GM12878 (cell line): ENCODE data around the gene PM20D2. TPM values are rescaled to one million over a fixed set of nuclear protein-coding genes. Genes with fewer than 3 reads are reported as not detected.

Experiments used
- ATAC-seq: fragments of 200-7000 bp; cut with Tn5 transposase; 3 replicates; pipeline ENCODE4 v1.9.1; 2020; ENCODE audit warnings: mild to moderate bottlenecking, moderate library complexity
- BruUV-seq: library from RNA; stranded (reverse); fragments of 400-500 nt; replicated peaks from 2 replicates; lab custom pipeline; 2021; lab: Mats Ljungman, UMichigan
- CTCF ChIA-PET: fragments of 300-600 bp; sonication (Branson Sonifier 250); formaldehyde crosslinking; extraction: SDS; loops from one replicate; lab custom pipeline; 2021; ENCODE audit warnings: inconsistent platforms; lab: Yijun Ruan, JAX
- POLR2A ChIA-PET: fragments of 350-600 bp; formaldehyde crosslinking; extraction: SDS; loops from one replicate; lab custom pipeline; 2021; ENCODE audit warnings: inconsistent platforms; lab: Charles Lee
- RAD21 ChIA-PET: fragments of 300-600 bp; sonication (Branson Sonifier 250); formaldehyde crosslinking; loops from one replicate; lab custom pipeline; 2023; ENCODE audit warnings: antibody characterized with exemption; ENCODE audit not compliant: unreplicated experiment; lab: Charles Lee
- SMC1A ChIA-PET: fragments of 300-600 bp; sonication (Branson Sonifier 250); formaldehyde crosslinking; loops from one replicate; lab custom pipeline; 2023; ENCODE audit not compliant: unreplicated experiment, uncharacterized antibody; lab: Charles Lee
- DNase-seq: peaks from one replicate; pipeline ENCODE4 v3.0.0-alpha.2; 2011; ENCODE audit warnings: low read depth, low spot score
- FAIRE-seq: peaks from 3 replicates; lab custom pipeline; 2011; peaks lifted over from hg19 to GRCh38; lab: Jason Lieb, UNC
- H2AFZ ChIP-seq: 2 replicates; pipeline ENCODE4 v1.6.0; 2011; ENCODE audit warnings: low read depth, low read length, control low read depth; ENCODE audit not compliant: control insufficient read depth
- H3K27ac ChIP-seq: 2 replicates; pipeline ENCODE4 v1.5.1; 2011; ENCODE audit warnings: control low read depth; ENCODE audit not compliant: control insufficient read depth, insufficient read depth
- H3K27me3 ChIP-seq, 2 experiments: replicated peaks in 1 of 2; 2 replicates each; pipeline versions ENCODE4 v1.6.0 to v1.6.1; 2011; ENCODE audit warnings: low read length in 1 of 2; ENCODE audit not compliant: control insufficient read depth in 2 of 2, insufficient read depth in 2 of 2
- H3K36me3 ChIP-seq, 2 experiments: 2 replicates each; pipeline ENCODE4 v1.5.1; 2011; ENCODE audit warnings: low read length in 1 of 2; ENCODE audit not compliant: control insufficient read depth in 2 of 2, insufficient read depth in 2 of 2
- H3K4me1 ChIP-seq: 2 replicates; pipeline ENCODE4 v1.6.1; 2011; ENCODE audit warnings: mild to moderate bottlenecking, low read length, moderate library complexity, mixed read lengths; ENCODE audit not compliant: control insufficient read depth, insufficient read depth
- H3K4me2 ChIP-seq: 2 replicates; pipeline ENCODE4 v1.6.0; 2011; ENCODE audit warnings: control low read depth; ENCODE audit not compliant: control insufficient read depth, insufficient read depth
- H3K4me3 ChIP-seq: fragments of 200-600 bp; sonication (generic); 2 replicates; pipeline ENCODE4 v1.5.1; 2016
- H3K79me2 ChIP-seq: 2 replicates; pipeline ENCODE4 v1.6.0; 2011; ENCODE audit warnings: low read length; ENCODE audit not compliant: control insufficient read depth, insufficient read depth
- H3K9ac ChIP-seq: 2 replicates; pipeline ENCODE4 v1.8.0; 2011; ENCODE audit warnings: low read length, control low read depth, mixed read lengths; ENCODE audit not compliant: control insufficient read depth, insufficient read depth
- H3K9me3 ChIP-seq: replicated peaks from 3 replicates; pipeline ENCODE4 v1.5.1; 2011; ENCODE audit warnings: mild to moderate bottlenecking, low read length; ENCODE audit not compliant: control insufficient read depth, insufficient read depth
- H4K20me1 ChIP-seq: 2 replicates; pipeline ENCODE4 v1.6.0; 2011; ENCODE audit not compliant: control insufficient read depth, insufficient read depth
- CBFB ChIP-seq: IDR thresholded peaks from 2 replicates; pipeline ENCODE4 v1.6.1; 2016; ENCODE audit warnings: antibody characterized with exemption, low read depth
- EED ChIP-seq: sonication (generic); IDR thresholded peaks from 2 replicates; pipeline ENCODE4 v1.6.1; 2016; ENCODE audit warnings: antibody characterized with exemption, low read depth
- JUNB ChIP-seq: IDR thresholded peaks from 2 replicates; pipeline ENCODE4 v1.6.1; 2016; ENCODE audit warnings: antibody characterized with exemption, mild to moderate bottlenecking
- PAX8 ChIP-seq: fragments of 450-650 bp; IDR thresholded peaks from 2 replicates; pipeline ENCODE4 v1.6.1; 2017; ENCODE audit warnings: mild to moderate bottlenecking, moderate library complexity
- ZBTB40 ChIP-seq: fragments of 450-650 bp; IDR thresholded peaks from 2 replicates; pipeline ENCODE4 v1.6.1; 2016; ENCODE audit warnings: mild to moderate bottlenecking, moderate library complexity, borderline replicate concordance
- WGBS: methylation state at CpG from one replicate; pipeline ENCODE4 v1.1.6; 2016; ENCODE audit warnings: low lambda C conversion rate; ENCODE audit not compliant: insufficient replicate concordance, insufficient coverage; ENCODE audit errors: missing lambda C conversion rate; 5-methylcytosine and 5-hydroxymethylcytosine counted together
- in situ Hi-C: fragments of 300-500 bp; cut with MboI; formaldehyde crosslinking; loops from 9 replicates; pipeline ENCODE4 v1.14.3; 2018; ENCODE audit warnings: mixed read lengths
- intact Hi-C: fragments of 100-400 bp; cut with micrococcal nuclease; formaldehyde crosslinking; loops from one replicate; pipeline ENCODE4 v1.14.2; 2022; ENCODE audit not compliant: unreplicated experiment
- polyA plus RNA-seq, 11 experiments: library from polyadenylated mRNA; depleted of rRNA in 4 of 11; unstranded in 6 of 11; stranded (reverse) in 5 of 11; fragments of >200 nt; fragmentation: Nextera tagmentation in 4 of 11; fragmentation: Illumina TruSeq in 1 of 11; extraction: Ambion mirVana in 4 of 11; extraction: Trizol in 1 of 11; gene quantifications; 1 replicate in 1 of 11; 2 replicates in 10 of 11; pipeline versions ENCODE4 v1.2.1 to v1.2.3, GENCODE V29; 2011 to 2016; ENCODE audit warnings: inconsistent platforms in 2 of 11, missing spikeins in 2 of 11, low read depth in 1 of 11
- total RNA-seq, 4 experiments: library from RNA; depleted of rRNA in 3 of 4; stranded (reverse); fragments of >200 nt in 3 of 4; fragmentation: Illumina TruSeq in 1 of 4; extraction: Trizol in 1 of 4; gene quantifications; 2 replicates each; pipeline versions ENCODE4 v1.2.1 to v1.2.3, GENCODE V29; 2013 to 2021

PM20D2 gene
- total and polyA plus RNA-seq, 10 of the 15 experiments (the other 5 are each of a cell fraction or from before 2014, with no cell fraction given) = 7.8 to 23.6 (median 15.7) TPM

- WGBS = 23% methylated on average over 2 of the region's 2 CpGs
- H3K4me2 ChIP-seq = no peak overlapping the region
- H4K20me1 ChIP-seq = no peaks in the 10 kb centered on the region
- no peak overlapping the region for H3K4me3 ChIP-seq
- ATAC-seq (no peak), DNase-seq (no peak), FAIRE-seq (no peak)
- peaks cover 2% of the 10 kb centered on the region in 2 experiments; a peak in 3 of 4 replicates for H3K27me3 ChIP-seq
- H3K4me1 ChIP-seq = no peaks in the 10 kb centered on the region
- no peaks in the 10 kb centered on the region for H3K79me2 ChIP-seq
- ChIA-PET POLR2A (no interaction called here), CTCF (no interaction called here), SMC1A (interaction anchor here (1.1 kb wide), 1 partner anchor 30 kb away, joined by 3 read pairs; no protein-coding TSS in a partner anchor), RAD21 (no interaction called here)
- intact Hi-C loops = no loop called here
- H3K9me3 ChIP-seq = no peaks in the 10 kb centered on the region
- H3K9ac ChIP-seq = no peak overlapping the region
- H2AFZ ChIP-seq = no peak overlapping the region
- H3K36me3 ChIP-seq = no peaks in the 10 kb centered on the region
- no peak overlapping the region for H3K27ac ChIP-seq
- no TSS peak for BruUV-seq
- no peak for TF ChIP-seq PAX8
- no peak for TF ChIP-seq ZBTB40
- no peak for TF ChIP-seq JUNB
- no peak for TF ChIP-seq EED
- no peak for TF ChIP-seq CBFB
- in situ Hi-C loops = no loop called here
Measured at GRCh38 chr6:89183294-89183693, 37.4 kb downstream of the PM20D2 start.
